GM13977 (cell line): ENCODE results near the gene RAB17.
"Not testable (repeated sequence)": the region's sequence is repeated elsewhere in the genome, so short reads cannot be mapped to it uniquely, and the experiment has no call there.

Experiments used
- DNase-seq: peaks from one replicate; pipeline ENCODE4 v3.0.0; 2012; ENCODE audit warnings: low spot score
- CTCF ChIP-seq: IDR thresholded peaks from 2 replicates; pipeline ENCODE4 v1.5.1; 2012; ENCODE audit warnings: mild to moderate bottlenecking, control low read depth; ENCODE audit not compliant: insufficient read depth; ENCODE audit errors: extremely low read depth, missing control alignments
- in situ Hi-C: fragments of 300-500 bp; cut with MboI; formaldehyde crosslinking; loops from one replicate; pipeline ENCODE4 v1.12.0; 2022; ENCODE audit warnings: low sequenced_read_pairs, low pct_unique_long_range_greater_than_20kb, mixed read lengths, inconsistent platforms; ENCODE audit not compliant: unreplicated experiment

Gene RAB17

DNA sequence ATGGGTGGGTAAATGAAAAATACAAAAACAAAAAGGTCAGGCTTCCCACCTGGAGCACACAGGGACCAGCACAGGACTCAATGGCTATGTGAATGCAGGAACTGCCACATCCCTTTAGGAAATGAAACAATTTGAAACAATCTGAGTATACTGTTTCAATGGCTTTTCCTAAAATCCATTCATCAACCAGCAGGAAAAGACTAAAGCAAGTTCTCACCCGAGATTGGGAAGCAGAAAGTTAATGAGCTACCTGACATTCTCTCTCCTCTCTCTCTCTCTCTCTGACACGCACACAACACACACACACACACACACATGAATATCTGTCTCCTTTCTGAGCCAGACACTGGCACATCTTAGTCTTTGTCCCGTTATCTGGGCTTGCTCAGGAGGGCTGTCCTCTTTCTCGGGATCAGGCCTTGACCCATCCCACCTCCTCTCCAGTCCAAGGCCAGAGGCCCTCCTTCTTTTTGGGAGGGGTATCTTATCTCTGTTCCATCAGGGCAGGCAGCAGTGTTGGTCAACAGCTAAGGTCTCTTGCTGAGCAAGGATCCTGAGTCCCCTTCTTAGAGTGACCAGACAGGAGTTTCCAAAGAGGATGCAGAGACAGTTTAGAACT is 25.2 kb upstream of the RAB17 start:
- in situ Hi-C loops: no loop called here

GRCh38 chr2:237614151-237614720 is 23.7 kb upstream of the RAB17 start:
- TF ChIP-seq CTCF: no peak
- DNase-seq: no peak
- in situ Hi-C loops: no loop called here

More for the DNA sequence above, 25.2 kb upstream of the RAB17 start:
- TF ChIP-seq CTCF: no peak
- DNase-seq: no peak

GRCh38 chr2:237613679-237614078 is 23.1 kb upstream of the RAB17 start:
- in situ Hi-C loops: no loop called here
- DNase-seq: no peak
- no peak for TF ChIP-seq CTCF

DNA sequence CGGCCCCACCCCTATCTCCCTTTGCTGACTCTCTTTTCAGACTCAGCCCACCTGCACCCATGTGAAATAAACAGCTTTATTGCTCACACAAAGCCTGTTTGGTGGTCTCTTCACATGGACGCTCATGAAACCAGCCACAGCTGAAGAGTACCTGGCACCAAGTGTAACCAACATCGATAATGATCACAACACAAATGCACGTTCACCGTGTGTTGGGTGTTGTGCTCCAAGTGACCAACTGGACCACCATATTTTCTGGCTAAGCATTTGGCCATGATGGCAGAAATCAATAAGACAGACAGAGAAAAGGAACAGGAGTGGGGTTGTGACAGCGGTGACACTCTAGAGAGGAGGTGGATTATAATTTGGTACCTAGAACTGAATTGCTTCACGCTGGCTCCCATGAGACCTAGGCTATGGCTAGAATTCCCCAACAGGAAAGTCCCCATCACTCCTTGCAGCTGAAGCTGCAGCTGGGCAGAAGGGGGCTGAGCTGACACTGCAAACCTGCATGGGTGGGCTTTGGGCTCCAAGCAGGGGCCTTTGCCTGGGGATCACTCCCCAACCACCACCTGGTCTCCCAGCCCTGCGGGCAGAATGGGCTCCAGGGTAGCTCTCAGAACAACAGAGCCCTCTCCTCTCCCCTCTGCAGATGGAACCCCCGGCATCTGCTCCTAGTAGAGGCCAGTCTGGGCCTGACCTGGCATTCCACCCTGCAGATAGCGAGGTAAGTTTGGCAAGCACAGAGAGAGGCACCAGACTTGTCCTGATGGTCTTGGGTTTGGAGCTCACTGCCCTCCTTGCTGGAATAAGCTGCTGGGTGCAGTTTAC is 22.2 kb upstream of the RAB17 start:
- no peak for TF ChIP-seq CTCF
- in situ Hi-C loops: no loop called here
- DNase-seq: no peak

DNA sequence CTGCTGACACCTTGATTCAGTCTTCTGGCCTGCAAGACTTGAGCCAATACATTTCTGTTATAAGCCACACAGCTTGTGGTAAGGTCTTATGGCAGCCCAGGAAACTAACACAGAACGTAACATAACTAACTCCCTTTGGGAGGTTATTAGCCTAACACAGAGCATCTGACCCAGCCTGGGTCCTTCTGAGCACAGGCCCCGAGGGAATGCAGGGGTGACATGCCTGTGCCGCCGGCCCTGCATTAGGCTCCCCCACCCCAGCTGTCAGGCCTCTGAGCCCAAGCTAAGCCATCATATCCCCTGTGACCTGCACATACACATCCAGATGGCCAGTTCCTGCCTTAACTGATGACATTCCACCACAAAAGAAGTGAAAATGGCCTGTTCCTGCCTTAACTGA is 16.0 kb upstream of the RAB17 start:
- DNase-seq, in situ Hi-C loops: not testable (repeated sequence)

GRCh38 chr2:237604960-237605359 is 14.4 kb upstream of the RAB17 start:
- DNase-seq: no peak
- no peak for TF ChIP-seq CTCF
- in situ Hi-C loops: no loop called here

DNA sequence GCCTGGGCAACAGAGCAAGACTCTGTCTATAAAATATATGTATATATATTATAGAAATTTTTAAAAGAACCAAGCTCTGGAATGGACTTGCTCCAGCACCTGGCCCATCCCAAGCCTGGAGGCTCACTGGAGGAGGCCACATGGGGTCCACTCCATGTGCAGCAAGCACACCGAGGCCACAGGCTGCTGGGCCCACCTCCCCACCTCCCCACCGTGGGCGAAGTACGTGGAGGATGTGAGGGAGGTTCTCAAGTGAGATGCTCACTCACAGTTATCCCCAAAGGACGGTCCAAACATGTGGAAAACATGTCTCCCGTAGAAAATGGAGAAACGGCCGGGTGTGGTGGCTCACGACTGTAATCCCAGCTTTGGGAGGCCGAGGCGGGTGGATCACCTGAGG is 13.9 kb upstream of the RAB17 start:
- no peak for TF ChIP-seq CTCF
- no peak for DNase-seq
- in situ Hi-C loops: no loop called here
